Adrenal gland (tissue), 12 donors: ENCODE results near the gene DIPK1C. TPM values are rescaled to one million over a fixed set of nuclear protein-coding genes. Genes with fewer than 3 reads are reported as not detected.

ENCODE experiments used
- DNase-seq, 7 donors: peaks; one replicate each; pipeline ENCODE4 v3.0.0-alpha.2; 2019 to 2020
- H3K27ac ChIP-seq, 5 donors: fragments of 200-600 bp; sonication (generic) in 4 of 5; 1 replicate in 3 of 5; 2 replicates in 2 of 5; pipeline versions ENCODE4 v1.5.1 to v1.8.0; 2016 to 2020; ENCODE audit warnings: mild to moderate bottlenecking in 1 of 5
- H3K27me3 ChIP-seq: fragments of 200-600 bp; 2 replicates; pipeline ENCODE4 v1.8.0; 2021
- H3K36me3 ChIP-seq, 2 donors: fragments of 200-600 bp; replicated peaks in 1 of 2; 1 replicate in 1 of 2; 2 replicates in 1 of 2; pipeline versions ENCODE4 v1.5.1 to v1.8.0; 2018 to 2022
- H3K4me1 ChIP-seq, 2 donors: fragments of 200-600 bp; replicated peaks in 1 of 2; 1 replicate in 1 of 2; 2 replicates in 1 of 2; pipeline versions ENCODE4 v1.5.1 to v1.8.0; 2018 to 2021
- H3K4me3 ChIP-seq, 4 donors: fragments of 200-600 bp; sonication (generic) in 3 of 4; one replicate each; pipeline ENCODE4 v1.5.1; 2016 to 2018
- H3K9me3 ChIP-seq, 3 donors: fragments of 200-600 bp; sonication (generic) in 1 of 3; replicated peaks in 1 of 3; 1 replicate in 2 of 3; 2 replicates in 1 of 3; pipeline versions ENCODE4 v1.5.1 to v1.8.0; 2016 to 2021
- CTCF ChIP-seq, 6 experiments: fragments of 450-650 bp in 4 of 6; fragments of 200-600 bp in 2 of 6; sonication (generic) in 1 of 6; IDR thresholded peaks; 1 replicate in 5 of 6; 2 replicates in 1 of 6; pipeline versions ENCODE4 v1.5.1 to v1.8.0; 2016 to 2021; ENCODE audit warnings: antibody characterized with exemption in 6 of 6, mild to moderate bottlenecking in 2 of 6, moderate library complexity in 1 of 6
- POLR2A ChIP-seq, 2 donors: fragments of 450-650 bp; IDR thresholded peaks; one replicate each; pipeline ENCODE4 v1.6.1; 2017; ENCODE audit warnings: antibody characterized with exemption in 2 of 2, mild to moderate bottlenecking in 2 of 2, moderate library complexity in 1 of 2
- WGBS, 4 donors: extraction: QIAGEN DNeasy Blood & Tissue Kit in 2 of 4; methylation state at CpG; one replicate each; pipeline versions ENCODE4 v1.1.5 to v1.1.7; 2013 to 2017; 5-methylcytosine and 5-hydroxymethylcytosine counted together
- intact Hi-C, 2 donors: fragments of 100-400 bp; cut with DNase I; formaldehyde crosslinking; loops; one replicate each; pipeline versions ENCODE4 v1.14.1 to v1.15.0; 2022 to 2023
- polyA plus RNA-seq, 3 donors: library from polyadenylated mRNA; stranded (reverse); fragments of 200-250 nt in 2 of 3; fragments of 350-450 nt in 1 of 3; fragmentation: Illumina TruSeq in 1 of 3; extraction: RNeasy Lipid Tissue Mini Kit (QIAGEN cat#74804) in 1 of 3; gene quantifications; one replicate each; pipeline ENCODE4 v1.2.3, GENCODE V29; 2013 to 2014
- total RNA-seq, 9 donors: library from RNA; depleted of rRNA in 4 of 9; stranded (reverse); fragments of >200 nt in 4 of 9; fragments of 120-200 nt in 1 of 9; fragmentation: NEBNext Ultra II Directional in 1 of 9; extraction: Animal tissue kit (Norgen Biotek cat#: 25700) in 1 of 9; gene quantifications; one replicate each; pipeline versions ENCODE4 v1.1.0 to v1.2.4, GENCODE V29; 2013 to 2023
- donor health status: healthy with polysubstance abuse.
- donor health status: Bipolar disorder and iron deficiency.
- donor health status: DM: yes; HTN: yes; CAD: no.
- donor health status: DM: no; HTN: no; CAD: no.
- donor health status: DM: no; HTN: no; CAD: no.
- donor health status: DM: yes; HTN: yes; CAD: no.

Gene DIPK1C
- total and polyA plus RNA-seq, 12 donors: 0.17 to 0.37 (median 0.22) TPM; not detected in 9

- intact Hi-C loops: loop anchor here in 1 of 2 donors (10.0 kb wide), 1 partner anchor 121 kb away; no protein-coding TSS in a partner anchor
- WGBS, 4 donors: 20 to 38% (median 27%) methylated on average over 6 of the region's 6 CpGs
- peak in 4 of 6 experiments; percentile 10 to 46 (median 34) for TF ChIP-seq CTCF (IDR thresholded peaks at IDR 0.05)
- no peak for TF ChIP-seq POLR2A (IDR thresholded peaks at IDR 0.05)
- H3K4me1 ChIP-seq: no peaks in the 10 kb centered on the region
- H3K27me3 ChIP-seq: no peaks in the 10 kb centered on the region
- DNase-seq: peak in 2 of 7 donors; percentile 10 to 48
- H3K27ac ChIP-seq: no peak overlapping the region
- no peaks in the 10 kb centered on the region for H3K9me3 ChIP-seq
- H3K4me3 ChIP-seq: no peak overlapping the region
- no peaks in the 10 kb centered on the region for H3K36me3 ChIP-seq
Measured at GRCh38 chr18:74476140-74476539, 19.0 kb upstream of the DIPK1C start.

- no peaks in the 10 kb centered on the region for H3K9me3 ChIP-seq
- intact Hi-C loops: loop anchor here in 1 of 2 donors (10.0 kb wide), 1 partner anchor 119 kb away; no protein-coding TSS in a partner anchor
- no peaks in the 10 kb centered on the region for H3K4me1 ChIP-seq
- 83 to 89% (median 87%) methylated on average over 3 of the region's 3 CpGs for WGBS, 4 donors
- H3K27ac ChIP-seq: no peak overlapping the region
- no peaks in the 10 kb centered on the region for H3K36me3 ChIP-seq
- no peaks in the 10 kb centered on the region for H3K27me3 ChIP-seq
- DNase-seq: peak in 1 of 7 donors; percentile 17
- no peak for TF ChIP-seq CTCF (IDR thresholded peaks at IDR 0.05)
- no peak for TF ChIP-seq POLR2A (IDR thresholded peaks at IDR 0.05)
- H3K4me3 ChIP-seq: no peak overlapping the region
Measured at GRCh38 chr18:74473976-74474640, 17.0 kb upstream of the DIPK1C start.

GRCh38 chr18:74472312-74472711 is 15.2 kb upstream of the DIPK1C start:
- H3K9me3 ChIP-seq: no peaks in the 10 kb centered on the region
- H3K27ac ChIP-seq: no peak overlapping the region
- H3K4me3 ChIP-seq: no peak overlapping the region
- TF ChIP-seq CTCF (IDR thresholded peaks at IDR 0.05): no peak
- no peak for TF ChIP-seq POLR2A (IDR thresholded peaks at IDR 0.05)
- DNase-seq: peak in 1 of 7 donors; percentile 18
- no peaks in the 10 kb centered on the region for H3K27me3 ChIP-seq
- H3K36me3 ChIP-seq: no peaks in the 10 kb centered on the region
- intact Hi-C loops: loop anchor here in 1 of 2 donors (10.0 kb wide), 1 partner anchor 118 kb away; no protein-coding TSS in a partner anchor
- H3K4me1 ChIP-seq: no peaks in the 10 kb centered on the region
- WGBS, 4 donors: 46 to 56% (median 49%) methylated on average over 2 of the region's 2 CpGs

- 65 to 68% (median 67%) methylated on average over 3 of the region's 3 CpGs for WGBS, 4 donors
- Histone ChIP-seq H3K4me3 (no peak overlapping the region), H3K9me3 (no peaks in the 10 kb centered on the region), H3K36me3 (no peaks in the 10 kb centered on the region), H3K4me1 (no peaks in the 10 kb centered on the region), H3K27ac (no peak overlapping the region), H3K27me3 (no peaks in the 10 kb centered on the region)
- TF ChIP-seq POLR2A (IDR thresholded peaks at IDR 0.05) (no peak), CTCF (IDR thresholded peaks at IDR 0.05) (no peak)
- intact Hi-C loops: no loop called here
- DNase-seq: peak in 1 of 7 donors; percentile 5
Measured at GRCh38 chr18:74468547-74469061, 11.5 kb upstream of the DIPK1C start.
